Measurements from ENCODE around the gene SOX10. TPM values are rescaled to one million over a fixed set of nuclear protein-coding genes. Genes with fewer than 3 reads are reported as not detected.

Gene SOX10
- total RNA-seq, 1 experiment from 2014 or later, result 3.5 TPM

DNA sequence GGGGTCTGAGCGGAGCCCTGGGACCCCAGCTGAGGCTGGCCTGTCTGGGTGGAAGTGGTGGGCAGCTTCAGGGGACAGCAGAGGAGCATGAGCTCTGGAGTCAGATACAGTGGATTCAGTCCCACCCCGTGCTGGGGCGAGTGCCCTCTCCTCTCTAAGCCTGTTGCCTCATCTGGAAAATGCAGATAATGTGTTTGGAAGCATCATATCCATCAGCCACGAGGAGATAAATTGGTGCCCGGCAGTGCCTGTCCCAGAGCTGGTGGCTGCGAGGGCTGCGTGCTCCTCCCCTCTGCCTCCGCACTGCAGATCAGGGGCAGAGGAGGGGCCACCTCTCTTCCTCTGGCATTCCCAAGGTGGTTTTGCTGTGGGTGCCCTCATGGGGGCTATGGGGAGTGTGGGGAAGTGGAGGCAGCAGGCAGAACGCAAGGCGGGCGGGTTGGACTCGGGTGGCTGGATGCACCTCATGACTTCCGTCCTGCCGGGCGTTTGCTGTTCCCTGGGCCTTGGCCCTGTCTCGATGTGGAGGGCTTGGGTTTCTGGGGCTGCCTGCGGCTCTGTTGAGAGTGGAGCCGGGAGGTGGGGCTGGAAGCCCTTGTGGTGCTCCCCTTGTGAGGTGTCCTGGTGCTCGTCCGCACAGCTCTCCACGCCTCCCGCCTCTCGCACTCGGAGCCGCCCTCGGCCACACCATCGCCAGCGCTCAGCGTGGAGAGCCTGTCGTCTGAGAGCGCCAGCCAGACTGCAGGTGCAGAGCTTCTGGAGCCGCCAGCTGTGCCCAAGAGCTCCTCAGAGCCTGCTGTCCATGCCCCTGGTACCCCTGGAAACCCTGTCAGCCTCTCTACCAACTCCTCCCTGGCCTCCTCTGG is 57.4 kb downstream of the SOX10 start:
- no peak overlapping the region for H3K4me3 ChIP-seq (ENCODE audit: insufficient read depth, low read depth, low read length)
- H3K27me3 ChIP-seq (ENCODE audit: control insufficient read depth, insufficient read depth, low read length), result no peaks in the 10 kb centered on the region
- DNase-seq, result no peak
- peaks cover 19% of the 10 kb centered on the region for H3K36me3 ChIP-seq (replicated peaks; ENCODE audit: control insufficient read depth, insufficient read depth, low read length)

DNA sequence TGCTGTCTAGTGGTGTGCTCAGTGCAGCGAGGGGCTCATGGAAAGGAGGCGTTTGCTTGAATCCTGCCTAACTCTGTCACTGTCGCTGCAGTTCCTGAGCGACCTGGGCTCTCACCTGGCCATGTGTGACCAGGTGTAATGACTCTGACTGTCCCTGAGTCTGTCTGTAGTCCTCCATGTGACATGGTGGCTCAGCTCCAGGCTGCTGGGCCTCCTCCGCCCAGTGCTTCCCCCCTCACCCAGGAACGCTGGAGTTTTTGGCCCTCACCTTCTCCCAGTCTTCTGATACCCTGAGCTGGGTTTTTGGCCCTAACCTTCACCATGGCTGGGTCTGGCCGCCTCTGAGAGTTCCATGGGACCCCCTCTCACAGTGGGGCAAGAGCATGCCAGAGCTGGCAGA is 58.0 kb downstream of the SOX10 start:
- DNase-seq, result no peak
- Histone ChIP-seq H3K36me3 (replicated peaks; ENCODE audit: control insufficient read depth, insufficient read depth, low read length) (peaks cover 16% of the 10 kb centered on the region), H3K4me3 (ENCODE audit: insufficient read depth, low read depth, low read length) (no peak overlapping the region), H3K27me3 (ENCODE audit: control insufficient read depth, insufficient read depth, low read length) (no peaks in the 10 kb centered on the region)

- no peak overlapping the region for H3K4me3 ChIP-seq (ENCODE audit: insufficient read depth, low read depth, low read length)
- H3K36me3 ChIP-seq (replicated peaks; ENCODE audit: control insufficient read depth, insufficient read depth, low read length), result peaks cover 16% of the 10 kb centered on the region
- DNase-seq, result no peak
- no peaks in the 10 kb centered on the region for H3K27me3 ChIP-seq (ENCODE audit: control insufficient read depth, insufficient read depth, low read length)
These were observed 58.6 kb downstream of the SOX10 start for GRCh38 chr22:37925767-37926166.

DNA sequence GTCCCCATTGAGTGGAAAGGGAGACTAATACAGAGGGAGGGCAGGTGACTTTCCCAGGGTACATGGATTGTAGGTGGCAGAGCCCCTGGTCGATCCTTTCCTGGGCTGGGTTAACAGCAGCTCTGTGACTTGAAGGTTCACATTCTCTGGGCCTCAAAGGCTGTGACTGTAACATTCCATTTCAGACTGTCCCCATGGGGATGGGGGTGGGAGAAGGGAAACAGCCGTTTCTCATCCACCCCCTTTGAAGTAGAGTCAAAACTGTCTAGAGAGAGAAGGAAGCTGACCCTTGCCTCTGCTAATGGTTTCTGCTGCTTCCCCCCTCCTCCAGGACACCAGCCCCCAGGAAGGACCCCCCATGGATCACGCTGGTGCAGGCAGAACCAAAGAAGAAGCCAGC is 59.0 kb downstream of the SOX10 start:
- DNase-seq, result no peak
- Histone ChIP-seq H3K36me3 (replicated peaks; ENCODE audit: control insufficient read depth, insufficient read depth, low read length) (peaks cover 16% of the 10 kb centered on the region), H3K27me3 (ENCODE audit: control insufficient read depth, insufficient read depth, low read length) (no peaks in the 10 kb centered on the region), H3K4me3 (ENCODE audit: insufficient read depth, low read depth, low read length) (no peak overlapping the region)

DNA sequence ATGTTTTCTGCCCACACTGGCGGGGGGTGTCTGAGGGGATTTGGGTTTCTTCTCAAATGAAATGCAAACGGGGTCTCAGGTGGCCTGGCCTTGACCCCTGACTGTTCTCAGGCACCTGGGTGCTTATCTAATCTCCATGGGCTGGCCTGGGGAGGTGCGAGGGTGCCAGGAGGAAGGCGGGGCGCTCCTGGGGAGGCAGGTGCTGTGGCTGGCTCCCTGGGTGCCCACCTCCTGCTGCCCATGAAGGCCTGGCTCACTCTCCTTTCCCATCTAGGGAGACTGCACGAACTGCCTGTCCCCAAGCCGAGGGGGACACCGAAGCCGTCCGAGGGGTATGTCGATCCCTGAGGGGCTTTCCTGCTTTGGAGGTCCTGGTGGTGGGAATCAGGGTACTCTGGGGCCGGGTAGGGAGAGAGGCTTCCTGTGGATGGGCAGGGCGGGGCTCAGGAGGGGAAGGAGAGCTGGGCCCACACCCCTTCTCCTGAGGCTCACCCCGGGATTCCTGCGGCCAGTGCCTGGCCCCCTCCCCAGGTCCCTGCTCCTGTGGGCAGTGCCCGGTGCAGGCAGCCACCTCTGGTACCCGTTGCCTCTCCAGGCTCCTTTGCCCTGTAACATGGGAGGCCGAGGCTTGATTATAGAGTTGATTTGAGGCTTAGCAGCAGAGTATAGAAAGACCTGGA is 59.8 kb downstream of the SOX10 start:
- H3K4me3 ChIP-seq (ENCODE audit: insufficient read depth, low read depth, low read length), result no peak overlapping the region
- no peak for DNase-seq
- no peaks in the 10 kb centered on the region for H3K27me3 ChIP-seq (ENCODE audit: control insufficient read depth, insufficient read depth, low read length)
- H3K36me3 ChIP-seq (replicated peaks; ENCODE audit: control insufficient read depth, insufficient read depth, low read length), result peaks cover 16% of the 10 kb centered on the region

- no peak for DNase-seq
- Histone ChIP-seq H3K27me3 (ENCODE audit: control insufficient read depth, insufficient read depth, low read length) (no peaks in the 10 kb centered on the region), H3K36me3 (replicated peaks; ENCODE audit: control insufficient read depth, insufficient read depth, low read length) (peaks cover 15% of the 10 kb centered on the region), H3K4me3 (ENCODE audit: insufficient read depth, low read depth, low read length) (no peak overlapping the region)
These were observed 60.4 kb downstream of the SOX10 start for GRCh38 chr22:37923927-37924326.

Other genes with a start within 250 kb of the SOX10 start
- 35.1 and 45.0 TPM in 2 replicates for gene GCAT, start 176.6 kb downstream of the SOX10 start, total RNA-seq (2014; rRNA removed; shearing (Covaris generic))
- not detected in 2 replicates for gene GALR3, start 161.2 kb downstream of the SOX10 start, total RNA-seq (2014; rRNA removed; shearing (Covaris generic))
- 16.9 and 25.2 TPM in 2 replicates for gene ANKRD54, start 140.2 kb downstream of the SOX10 start, total RNA-seq (2014; rRNA removed; shearing (Covaris generic))
- 652 and 748 TPM in 2 replicates for gene EIF3L, start 135.1 kb downstream of the SOX10 start, total RNA-seq (2014; rRNA removed; shearing (Covaris generic))
- 28.2 and 29.8 TPM in 2 replicates for gene MICALL1, start 78.3 kb downstream of the SOX10 start, total RNA-seq (2014; rRNA removed; shearing (Covaris generic))
- gene C22orf23, start 31.0 kb downstream of the SOX10 start, total RNA-seq (2014; rRNA removed; shearing (Covaris generic)), result 0.26 and 0.28 TPM in 2 replicates
- gene POLR2F, start 30.9 kb downstream of the SOX10 start, total RNA-seq (2014; rRNA removed; shearing (Covaris generic)), result 47.7 and 80.8 TPM in 2 replicates
- 19.4 and 20.3 TPM in 2 replicates for gene PICK1, start 72.8 kb upstream of the SOX10 start, total RNA-seq (2014; rRNA removed; shearing (Covaris generic))
- not detected in 2 replicates for gene SLC16A8, start 99.6 kb upstream of the SOX10 start, total RNA-seq (2014; rRNA removed; shearing (Covaris generic))
- gene BAIAP2L2, start 126.1 kb upstream of the SOX10 start, total RNA-seq (2014; rRNA removed; shearing (Covaris generic)), result 1.0 and 2.7 TPM in 2 replicates
- gene PLA2G6, start 197.3 kb upstream of the SOX10 start, total RNA-seq (2014; rRNA removed; shearing (Covaris generic)), result 23.4 and 49.6 TPM in 2 replicates
- 2.6 and 5.3 TPM in 2 replicates for gene MAFF, start 217.4 kb upstream of the SOX10 start, total RNA-seq (2014; rRNA removed; shearing (Covaris generic))